CD14-positive monocyte (primary cell): ENCODE data around the gene CLEC4D. TPM values are rescaled to one million over a fixed set of nuclear protein-coding genes. Genes with fewer than 3 reads are reported as not detected.

Source experiments
- DNase-seq, 3 donors: peaks; one replicate each; pipeline ENCODE4 v3.0.0-alpha.2; 2011 to 2022
- H2AFZ ChIP-seq: 2 replicates; pipeline ENCODE4 v1.6.0; 2012; ENCODE audit warnings: mild to moderate bottlenecking, low read depth, low read length, inconsistent platforms; ENCODE audit not compliant: insufficient read depth, poor library complexity, severe bottlenecking
- H3K27ac ChIP-seq, 2 donors: 1 replicate in 1 of 2; 2 replicates in 1 of 2; pipeline ENCODE4 v1.5.1; 2012 to 2013; ENCODE audit warnings: low read length in 2 of 2, control low read depth in 1 of 2, inconsistent platforms in 1 of 2, low read depth in 1 of 2, mild to moderate bottlenecking in 1 of 2
- H3K27me3 ChIP-seq, 2 donors: one replicate each; pipeline versions ENCODE4 v1.6.0 to v1.6.1; 2011 to 2013; ENCODE audit warnings: low read length in 2 of 2; ENCODE audit not compliant: control insufficient read depth in 2 of 2, insufficient read depth in 2 of 2
- H3K36me3 ChIP-seq, 2 donors: replicated peaks in 1 of 2; 1 replicate in 1 of 2; 2 replicates in 1 of 2; pipeline versions ENCODE4 v1.5.1 to v1.6.1; 2012 to 2013; ENCODE audit warnings: low read length in 2 of 2, control low read depth in 1 of 2, inconsistent platforms in 1 of 2, mild to moderate bottlenecking in 1 of 2; ENCODE audit not compliant: insufficient read depth in 2 of 2, control insufficient read depth in 1 of 2
- H3K4me1 ChIP-seq, 2 donors: 1 replicate in 1 of 2; 2 replicates in 1 of 2; pipeline versions ENCODE4 v1.5.1 to v1.6.1; 2012 to 2013; ENCODE audit warnings: low read length in 2 of 2, control low read depth in 1 of 2, inconsistent platforms in 1 of 2, mild to moderate bottlenecking in 1 of 2, moderate library complexity in 1 of 2; ENCODE audit not compliant: insufficient read depth in 2 of 2, control insufficient read depth in 1 of 2
- H3K4me2 ChIP-seq: replicated peaks from 2 replicates; pipeline ENCODE3; 2012; ENCODE audit warnings: low read length, moderate library complexity, mild to moderate bottlenecking; ENCODE audit not compliant: poor library complexity, severe bottlenecking; ENCODE audit errors: extremely low read depth
- H3K4me3 ChIP-seq, 3 experiments: fragments of 200-600 bp in 1 of 3; sonication (generic) in 1 of 3; replicated peaks in 1 of 3; 1 replicate in 2 of 3; 2 replicates in 1 of 3; pipeline ENCODE4 v1.5.1; 2011 to 2013; ENCODE audit warnings: low read length in 3 of 3, mild to moderate bottlenecking in 3 of 3, control low read depth in 2 of 3, low read depth in 2 of 3, inconsistent platforms in 1 of 3, moderate library complexity in 1 of 3
- H3K79me2 ChIP-seq: 2 replicates; pipeline ENCODE4 v1.6.0; 2012; ENCODE audit warnings: mild to moderate bottlenecking, control low read depth, inconsistent platforms, low read length, moderate library complexity; ENCODE audit not compliant: insufficient read depth
- H3K9ac ChIP-seq: 2 replicates; pipeline ENCODE4 v1.6.0; 2017; ENCODE audit warnings: low read length, mild to moderate bottlenecking; ENCODE audit not compliant: insufficient read depth, poor library complexity, severe bottlenecking
- H3K9me3 ChIP-seq, 2 donors: replicated peaks in 1 of 2; 1 replicate in 1 of 2; 2 replicates in 1 of 2; pipeline versions ENCODE4 v1.5.1 to v1.6.1; 2012 to 2013; ENCODE audit warnings: low read length in 2 of 2, control low read depth in 1 of 2; ENCODE audit not compliant: control insufficient read depth in 1 of 2, insufficient read depth in 1 of 2
- H4K20me1 ChIP-seq: 2 replicates; pipeline ENCODE4 v1.6.0; 2012; ENCODE audit warnings: mild to moderate bottlenecking, low read length, control low read depth, moderate library complexity; ENCODE audit not compliant: insufficient read depth
- H3K27ac Mint-ChIP-seq, 7 donors: one replicate each; pipeline ENCODE4 v1.8.0; 2020; ENCODE audit warnings: mild to moderate bottlenecking in 7 of 7, mixed read lengths in 7 of 7, moderate library complexity in 6 of 7, inconsistent platforms in 2 of 7
- H3K27me3 Mint-ChIP-seq, 3 donors: one replicate each; pipeline ENCODE4 v1.8.0; 2021 to 2022; ENCODE audit warnings: low read depth in 3 of 3, mild to moderate bottlenecking in 3 of 3, mixed read lengths in 3 of 3, moderate library complexity in 3 of 3, inconsistent platforms in 1 of 3
- H3K36me3 Mint-ChIP-seq, 2 donors: one replicate each; pipeline ENCODE4 v1.8.0; 2020; ENCODE audit warnings: mixed read lengths in 2 of 2, inconsistent platforms in 1 of 2, mild to moderate bottlenecking in 1 of 2
- H3K4me1 Mint-ChIP-seq: one replicate; pipeline ENCODE4 v1.8.0; 2020; ENCODE audit warnings: mild to moderate bottlenecking, mixed read lengths
- H3K4me3 Mint-ChIP-seq, 2 donors: one replicate each; pipeline ENCODE4 v1.8.0; 2020; ENCODE audit warnings: mild to moderate bottlenecking in 2 of 2, mixed read lengths in 2 of 2, moderate library complexity in 1 of 2
- H3K9me3 Mint-ChIP-seq, 7 donors: one replicate each; pipeline ENCODE4 v1.8.0; 2020 to 2022; ENCODE audit warnings: mixed read lengths in 7 of 7, mild to moderate bottlenecking in 6 of 7, moderate library complexity in 6 of 7, inconsistent platforms in 2 of 7
- WGBS: methylation state at CpG from one replicate; pipeline ENCODE4 v1.1.5; 2013; ENCODE audit warnings: missing lambda C conversion rate; ENCODE audit not compliant: insufficient coverage; 5-methylcytosine and 5-hydroxymethylcytosine counted together
- intact Hi-C, 2 donors: fragments of 100-400 bp; cut with micrococcal nuclease; formaldehyde crosslinking; loops; one replicate each; pipeline versions ENCODE4 v1.15.0 to v1.15.1; 2023
- polyA plus RNA-seq, 3 donors: library from polyadenylated mRNA; depleted of rRNA in 1 of 3; unstranded in 2 of 3; stranded (reverse) in 1 of 3; fragments of 300-500 nt in 2 of 3; fragments of >200 nt in 1 of 3; fragmentation: Illumina TruSeq in 2 of 3; gene quantifications; 1 replicate in 2 of 3; 2 replicates in 1 of 3; pipeline ENCODE4 v1.2.3, GENCODE V29; 2012 to 2021
- TF ChIP-seq, protein P1 (sequence below): fragments of 200-600 bp; IDR thresholded peaks from one replicate; pipeline ENCODE4 v1.8.0; 2022; ENCODE audit warnings: antibody characterized with exemption, mild to moderate bottlenecking

The CLEC4D gene
- polyA plus RNA-seq, 3 donors: 15.6 to 56.2 (median 35.4) TPM

DNA sequence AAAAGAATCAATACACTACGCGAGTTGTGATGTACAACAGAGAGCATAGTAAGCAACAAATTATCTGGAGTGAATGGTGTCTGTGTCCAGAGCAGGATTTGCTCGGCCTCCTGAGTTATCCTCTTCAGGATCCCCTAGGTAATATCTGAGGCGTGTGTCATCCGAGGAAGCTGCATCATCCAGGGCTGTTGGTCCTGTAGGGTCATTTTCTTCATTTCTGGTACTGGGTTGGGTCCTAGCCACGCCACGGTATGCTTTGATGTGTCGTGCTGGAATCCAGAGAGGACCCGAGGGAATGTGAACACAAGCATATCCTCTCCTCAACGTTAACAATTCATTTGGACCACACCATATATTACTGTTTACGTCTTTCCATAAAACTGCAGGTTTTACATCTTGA is 46.4 kb downstream of the CLEC4D start:
- no peaks in the 10 kb centered on the region for H3K79me2 ChIP-seq
- H3K36me3 Mint-ChIP-seq: no peaks in the 10 kb centered on the region
- no peak for DNase-seq
- peaks cover 0 to 1% (median 0%) of the 10 kb centered on the region in 3 donors for H3K27me3 Mint-ChIP-seq
- intact Hi-C loops: no loop called here
- no peak overlapping the region for H2AFZ ChIP-seq
- no peak overlapping the region for H3K4me2 ChIP-seq
- WGBS: 96% methylated on average over 9 of the region's 11 CpGs
- no peak overlapping the region for H3K27ac ChIP-seq
- no peak overlapping the region for H3K4me3 ChIP-seq
- TF ChIP-seq, protein P1, sequence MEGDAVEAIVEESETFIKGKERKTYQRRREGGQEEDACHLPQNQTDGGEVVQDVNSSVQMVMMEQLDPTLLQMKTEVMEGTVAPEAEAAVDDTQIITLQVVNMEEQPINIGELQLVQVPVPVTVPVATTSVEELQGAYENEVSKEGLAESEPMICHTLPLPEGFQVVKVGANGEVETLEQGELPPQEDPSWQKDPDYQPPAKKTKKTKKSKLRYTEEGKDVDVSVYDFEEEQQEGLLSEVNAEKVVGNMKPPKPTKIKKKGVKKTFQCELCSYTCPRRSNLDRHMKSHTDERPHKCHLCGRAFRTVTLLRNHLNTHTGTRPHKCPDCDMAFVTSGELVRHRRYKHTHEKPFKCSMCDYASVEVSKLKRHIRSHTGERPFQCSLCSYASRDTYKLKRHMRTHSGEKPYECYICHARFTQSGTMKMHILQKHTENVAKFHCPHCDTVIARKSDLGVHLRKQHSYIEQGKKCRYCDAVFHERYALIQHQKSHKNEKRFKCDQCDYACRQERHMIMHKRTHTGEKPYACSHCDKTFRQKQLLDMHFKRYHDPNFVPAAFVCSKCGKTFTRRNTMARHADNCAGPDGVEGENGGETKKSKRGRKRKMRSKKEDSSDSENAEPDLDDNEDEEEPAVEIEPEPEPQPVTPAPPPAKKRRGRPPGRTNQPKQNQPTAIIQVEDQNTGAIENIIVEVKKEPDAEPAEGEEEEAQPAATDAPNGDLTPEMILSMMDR: no peak
- no peaks in the 10 kb centered on the region for H3K27me3 ChIP-seq
- H3K4me3 Mint-ChIP-seq: no peak overlapping the region
- H3K9me3 ChIP-seq: peaks cover 6 to 7% of the 10 kb centered on the region in 2 donors
- no peaks in the 10 kb centered on the region for H4K20me1 ChIP-seq
- H3K4me1 ChIP-seq: peaks cover 6 to 16% of the 10 kb centered on the region in 2 donors
- peaks cover 14% of the 10 kb centered on the region for H3K4me1 Mint-ChIP-seq
- H3K27ac Mint-ChIP-seq: peak overlapping the region in 1 of 7 donors; percentile 62
- H3K9ac ChIP-seq: no peak overlapping the region
- peaks cover 4 to 10% (median 7%) of the 10 kb centered on the region in 7 donors for H3K9me3 Mint-ChIP-seq
- no peaks in the 10 kb centered on the region for H3K36me3 ChIP-seq

DNA sequence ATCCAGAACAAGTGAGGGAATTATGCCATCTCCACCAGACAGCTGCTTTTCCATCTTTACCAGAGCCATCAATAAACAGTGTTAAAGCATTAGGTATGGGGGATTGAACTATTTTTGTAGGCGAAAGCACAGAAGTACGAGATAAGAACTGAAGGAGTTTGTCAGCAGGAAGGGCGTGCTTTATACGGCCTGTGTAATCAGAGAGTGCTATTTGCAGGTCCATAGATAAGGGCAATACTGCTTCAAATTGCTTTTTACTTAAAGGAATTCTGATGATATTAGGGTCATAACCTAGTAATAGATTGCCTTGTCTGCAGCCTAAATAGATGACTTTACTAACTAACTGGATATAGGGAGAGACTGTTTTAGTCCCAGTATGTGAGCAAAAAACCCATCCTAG is 47.7 kb downstream of the CLEC4D start:
- Histone ChIP-seq H3K4me2 (no peak overlapping the region), H3K27ac (no peak overlapping the region), H2AFZ (no peak overlapping the region), H3K79me2 (no peaks in the 10 kb centered on the region), H3K27me3 (no peaks in the 10 kb centered on the region), H3K36me3 (no peaks in the 10 kb centered on the region), H4K20me1 (no peaks in the 10 kb centered on the region), H3K9me3 (peaks cover 6 to 8% of the 10 kb centered on the region in 2 donors), H3K4me3 (no peak overlapping the region), H3K9ac (no peak overlapping the region), H3K4me1 (peaks cover 18 to 26% of the 10 kb centered on the region in 2 donors)
- no peak for DNase-seq
- TF ChIP-seq, protein P1: no peak
- peaks cover 4 to 10% (median 7%) of the 10 kb centered on the region in 7 donors for H3K9me3 Mint-ChIP-seq
- peaks cover 0 to 1% (median 0%) of the 10 kb centered on the region in 3 donors for H3K27me3 Mint-ChIP-seq
- H3K4me3 Mint-ChIP-seq: no peak overlapping the region
- intact Hi-C loops: no loop called here
- no peaks in the 10 kb centered on the region for H3K36me3 Mint-ChIP-seq
- WGBS: no CpG with 5 or more reads among the region's 4 CpGs
- H3K27ac Mint-ChIP-seq: no peak overlapping the region
- peaks cover 24% of the 10 kb centered on the region for H3K4me1 Mint-ChIP-seq
